Measurements from ENCODE around the gene KLHDC2.

DNA sequence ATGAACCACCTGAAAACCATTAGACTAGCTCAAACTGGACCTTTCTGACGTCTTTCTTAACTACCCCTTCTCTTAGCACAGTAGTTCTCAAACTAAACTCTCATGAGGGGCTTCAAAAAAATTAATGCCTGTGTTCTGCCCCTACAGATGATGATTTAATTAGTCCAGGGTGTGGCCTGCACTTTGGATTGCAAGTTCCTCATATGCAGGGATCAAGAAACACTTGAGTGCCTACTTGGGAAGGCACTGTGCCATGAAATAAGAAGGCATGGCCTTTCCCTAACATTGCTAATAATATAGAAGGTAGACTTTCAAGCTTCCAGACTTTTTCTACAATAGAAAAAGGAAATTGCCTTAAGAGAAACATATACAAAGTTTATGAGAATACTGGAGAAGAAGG is 22.8 kb upstream of the KLHDC2 start:
- TF ChIP-seq ZNF274 (IDR thresholded peaks at IDR 0.05; ENCODE audit: low read depth, low read length) (no peak), FOSL1 (IDR thresholded peaks at IDR 0.05; ENCODE audit: low read depth) (no peak), JUND (IDR thresholded peaks at IDR 0.05) (no peak)
- TF ChIP-seq, protein P1, sequence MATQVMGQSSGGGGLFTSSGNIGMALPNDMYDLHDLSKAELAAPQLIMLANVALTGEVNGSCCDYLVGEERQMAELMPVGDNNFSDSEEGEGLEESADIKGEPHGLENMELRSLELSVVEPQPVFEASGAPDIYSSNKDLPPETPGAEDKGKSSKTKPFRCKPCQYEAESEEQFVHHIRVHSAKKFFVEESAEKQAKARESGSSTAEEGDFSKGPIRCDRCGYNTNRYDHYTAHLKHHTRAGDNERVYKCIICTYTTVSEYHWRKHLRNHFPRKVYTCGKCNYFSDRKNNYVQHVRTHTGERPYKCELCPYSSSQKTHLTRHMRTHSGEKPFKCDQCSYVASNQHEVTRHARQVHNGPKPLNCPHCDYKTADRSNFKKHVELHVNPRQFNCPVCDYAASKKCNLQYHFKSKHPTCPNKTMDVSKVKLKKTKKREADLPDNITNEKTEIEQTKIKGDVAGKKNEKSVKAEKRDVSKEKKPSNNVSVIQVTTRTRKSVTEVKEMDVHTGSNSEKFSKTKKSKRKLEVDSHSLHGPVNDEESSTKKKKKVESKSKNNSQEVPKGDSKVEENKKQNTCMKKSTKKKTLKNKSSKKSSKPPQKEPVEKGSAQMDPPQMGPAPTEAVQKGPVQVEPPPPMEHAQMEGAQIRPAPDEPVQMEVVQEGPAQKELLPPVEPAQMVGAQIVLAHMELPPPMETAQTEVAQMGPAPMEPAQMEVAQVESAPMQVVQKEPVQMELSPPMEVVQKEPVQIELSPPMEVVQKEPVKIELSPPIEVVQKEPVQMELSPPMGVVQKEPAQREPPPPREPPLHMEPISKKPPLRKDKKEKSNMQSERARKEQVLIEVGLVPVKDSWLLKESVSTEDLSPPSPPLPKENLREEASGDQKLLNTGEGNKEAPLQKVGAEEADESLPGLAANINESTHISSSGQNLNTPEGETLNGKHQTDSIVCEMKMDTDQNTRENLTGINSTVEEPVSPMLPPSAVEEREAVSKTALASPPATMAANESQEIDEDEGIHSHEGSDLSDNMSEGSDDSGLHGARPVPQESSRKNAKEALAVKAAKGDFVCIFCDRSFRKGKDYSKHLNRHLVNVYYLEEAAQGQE (IDR thresholded peaks at IDR 0.05; ENCODE audit: low read depth) = no peak
- TF ChIP-seq, protein P2, sequence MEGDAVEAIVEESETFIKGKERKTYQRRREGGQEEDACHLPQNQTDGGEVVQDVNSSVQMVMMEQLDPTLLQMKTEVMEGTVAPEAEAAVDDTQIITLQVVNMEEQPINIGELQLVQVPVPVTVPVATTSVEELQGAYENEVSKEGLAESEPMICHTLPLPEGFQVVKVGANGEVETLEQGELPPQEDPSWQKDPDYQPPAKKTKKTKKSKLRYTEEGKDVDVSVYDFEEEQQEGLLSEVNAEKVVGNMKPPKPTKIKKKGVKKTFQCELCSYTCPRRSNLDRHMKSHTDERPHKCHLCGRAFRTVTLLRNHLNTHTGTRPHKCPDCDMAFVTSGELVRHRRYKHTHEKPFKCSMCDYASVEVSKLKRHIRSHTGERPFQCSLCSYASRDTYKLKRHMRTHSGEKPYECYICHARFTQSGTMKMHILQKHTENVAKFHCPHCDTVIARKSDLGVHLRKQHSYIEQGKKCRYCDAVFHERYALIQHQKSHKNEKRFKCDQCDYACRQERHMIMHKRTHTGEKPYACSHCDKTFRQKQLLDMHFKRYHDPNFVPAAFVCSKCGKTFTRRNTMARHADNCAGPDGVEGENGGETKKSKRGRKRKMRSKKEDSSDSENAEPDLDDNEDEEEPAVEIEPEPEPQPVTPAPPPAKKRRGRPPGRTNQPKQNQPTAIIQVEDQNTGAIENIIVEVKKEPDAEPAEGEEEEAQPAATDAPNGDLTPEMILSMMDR (IDR thresholded peaks at IDR 0.05 in 2 of 3, conservative IDR thresholded peaks at IDR 0.05 in 1 of 3; ENCODE audit: borderline replicate concordance in 1 of 3, insufficient read depth in 1 of 3, low read depth in 2 of 3, low read length in 2 of 3) = no peak
- TF ChIP-seq, protein P3, sequence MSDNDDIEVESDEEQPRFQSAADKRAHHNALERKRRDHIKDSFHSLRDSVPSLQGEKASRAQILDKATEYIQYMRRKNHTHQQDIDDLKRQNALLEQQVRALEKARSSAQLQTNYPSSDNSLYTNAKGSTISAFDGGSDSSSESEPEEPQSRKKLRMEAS (IDR thresholded peaks at IDR 0.05) = no peak

All from HCT116 (cell line).